HL-60/S4 treated with phorbol 12-myristate 13-acetate at 8.2 ng/mL for 4 days and 3 days (cell line): ENCODE measurements around the gene CAPN5.

Experiments used
- in situ Hi-C: fragments of 300-500 bp; cut with MboI; formaldehyde crosslinking; loops from 2 replicates; pipeline ENCODE4 v1.15.0; 2022; ENCODE audit warnings: low sequenced_read_pairs

Gene CAPN5

GRCh38 chr11:77082838-77083565 is 16.2 kb downstream of the CAPN5 start:
- in situ Hi-C loops = no loop called here

- in situ Hi-C loops = no loop called here
Observed at GRCh38 chr11:77083566-77084245, 16.9 kb downstream of the CAPN5 start.

- in situ Hi-C loops = no loop called here
Observed at GRCh38 chr11:77084581-77085191, 17.9 kb downstream of the CAPN5 start.

GRCh38 chr11:77085652-77086051 is 18.9 kb downstream of the CAPN5 start:
- in situ Hi-C loops = no loop called here

GRCh38 chr11:77086521-77087472 is 20.0 kb downstream of the CAPN5 start:
- in situ Hi-C loops = no loop called here

GRCh38 chr11:77087723-77088225 is 21.0 kb downstream of the CAPN5 start:
- in situ Hi-C loops = no loop called here

- in situ Hi-C loops = no loop called here
Observed at GRCh38 chr11:77088236-77089003, 21.6 kb downstream of the CAPN5 start.

- in situ Hi-C loops = no loop called here
Observed at GRCh38 chr11:77089004-77089545, 22.3 kb downstream of the CAPN5 start.

- in situ Hi-C loops = no loop called here
Observed at GRCh38 chr11:77090046-77090372, 23.2 kb downstream of the CAPN5 start.

GRCh38 chr11:77090373-77091111 is 23.8 kb downstream of the CAPN5 start:
- in situ Hi-C loops = no loop called here

GRCh38 chr11:77091146-77091940 is 24.6 kb downstream of the CAPN5 start:
- in situ Hi-C loops = no loop called here

GRCh38 chr11:77092382-77092781 is 25.6 kb downstream of the CAPN5 start:
- in situ Hi-C loops = no loop called here

- in situ Hi-C loops = no loop called here
Observed at GRCh38 chr11:77093056-77093891, 26.5 kb downstream of the CAPN5 start.

- in situ Hi-C loops = no loop called here
Observed at GRCh38 chr11:77093987-77094840, 27.4 kb downstream of the CAPN5 start.

- in situ Hi-C loops = no loop called here
Observed at GRCh38 chr11:77094841-77095365, 28.1 kb downstream of the CAPN5 start.
